Left ventricle myocardium inferior (tissue), 1 donor: Measurements from ENCODE around the gene EPHA4. TPM values are rescaled to one million over a fixed set of nuclear protein-coding genes. Genes with fewer than 3 reads are reported as not detected.

Experiments
- DNase-seq: peaks from one replicate; pipeline ENCODE4 v3.0.0-alpha.2; 2020
- H3K27ac ChIP-seq: fragments of 200-600 bp; replicated peaks from 2 replicates; pipeline ENCODE4 v1.8.0; 2021
- H3K27me3 ChIP-seq: fragments of 200-600 bp; 2 replicates; pipeline ENCODE4 v1.8.0; 2021; ENCODE audit warnings: low read depth
- H3K36me3 ChIP-seq: fragments of 200-600 bp; 2 replicates; pipeline ENCODE4 v1.8.0; 2021
- H3K4me1 ChIP-seq: fragments of 200-600 bp; 2 replicates; pipeline ENCODE4 v1.8.0; 2021
- H3K4me3 ChIP-seq: fragments of 200-600 bp; 2 replicates; pipeline ENCODE4 v1.8.0; 2021; ENCODE audit warnings: mild to moderate bottlenecking, moderate library complexity
- H3K9me3 ChIP-seq: fragments of 200-600 bp; replicated peaks from 2 replicates; pipeline ENCODE4 v1.8.0; 2021
- CTCF ChIP-seq: fragments of 200-600 bp; IDR thresholded peaks from 2 replicates; pipeline ENCODE4 v1.8.0; 2021; ENCODE audit warnings: antibody characterized with exemption, mild to moderate bottlenecking, borderline replicate concordance
- intact Hi-C: fragments of 100-400 bp; cut with micrococcal nuclease; formaldehyde crosslinking; loops from one replicate; pipeline ENCODE4 v1.11.0; 2022
- total RNA-seq: library from RNA; stranded (reverse); fragmentation: NEBNext Ultra II Directional; extraction: Animal tissue kit (Norgen Biotek cat#: 25700); gene quantifications from one replicate; pipeline ENCODE4 v1.2.1, GENCODE V29; 2021
- donor health status: DM: no; HTN: yes; CAD: no; lungs with severe emphysema.

The EPHA4 gene
- total RNA-seq, 1 donor from 2014 or later: 40.6 TPM

- H3K4me3 ChIP-seq: no peak overlapping the region
- peaks cover 56% of the 10 kb centered on the region for H3K27me3 ChIP-seq
- no peak for DNase-seq
- intact Hi-C loops: no loop called here
- H3K27ac ChIP-seq: no peak overlapping the region
- no peaks in the 10 kb centered on the region for H3K9me3 ChIP-seq
- no peaks in the 10 kb centered on the region for H3K4me1 ChIP-seq
- no peaks in the 10 kb centered on the region for H3K36me3 ChIP-seq
- no peak for TF ChIP-seq CTCF
Observed at GRCh38 chr2:221588306-221588985, 16.3 kb upstream of the EPHA4 start.

- Histone ChIP-seq H3K36me3 (no peaks in the 10 kb centered on the region), H3K27me3 (peaks cover 70% of the 10 kb centered on the region), H3K27ac (no peak overlapping the region), H3K4me3 (no peak overlapping the region), H3K4me1 (no peaks in the 10 kb centered on the region), H3K9me3 (no peaks in the 10 kb centered on the region)
- intact Hi-C loops: no loop called here
- DNase-seq: no peak
- no peak for TF ChIP-seq CTCF
Observed at GRCh38 chr2:221581986-221582385, 9.9 kb upstream of the EPHA4 start.

- H3K9me3 ChIP-seq: no peaks in the 10 kb centered on the region
- H3K36me3 ChIP-seq: no peaks in the 10 kb centered on the region
- peaks cover 53% of the 10 kb centered on the region for H3K27me3 ChIP-seq
- H3K4me3 ChIP-seq: peak overlapping the region; percentile 89
- intact Hi-C loops: loop anchor here (10.0 kb wide), 1 partner anchor 469 kb away; no protein-coding TSS in a partner anchor
- H3K4me1 ChIP-seq: peaks cover 46% of the 10 kb centered on the region
- DNase-seq: no peak
- no peak overlapping the region for H3K27ac ChIP-seq
- no peak for TF ChIP-seq CTCF
Observed at GRCh38 chr2:221574231-221574570, 2.1 kb upstream of the EPHA4 start.

DNA sequence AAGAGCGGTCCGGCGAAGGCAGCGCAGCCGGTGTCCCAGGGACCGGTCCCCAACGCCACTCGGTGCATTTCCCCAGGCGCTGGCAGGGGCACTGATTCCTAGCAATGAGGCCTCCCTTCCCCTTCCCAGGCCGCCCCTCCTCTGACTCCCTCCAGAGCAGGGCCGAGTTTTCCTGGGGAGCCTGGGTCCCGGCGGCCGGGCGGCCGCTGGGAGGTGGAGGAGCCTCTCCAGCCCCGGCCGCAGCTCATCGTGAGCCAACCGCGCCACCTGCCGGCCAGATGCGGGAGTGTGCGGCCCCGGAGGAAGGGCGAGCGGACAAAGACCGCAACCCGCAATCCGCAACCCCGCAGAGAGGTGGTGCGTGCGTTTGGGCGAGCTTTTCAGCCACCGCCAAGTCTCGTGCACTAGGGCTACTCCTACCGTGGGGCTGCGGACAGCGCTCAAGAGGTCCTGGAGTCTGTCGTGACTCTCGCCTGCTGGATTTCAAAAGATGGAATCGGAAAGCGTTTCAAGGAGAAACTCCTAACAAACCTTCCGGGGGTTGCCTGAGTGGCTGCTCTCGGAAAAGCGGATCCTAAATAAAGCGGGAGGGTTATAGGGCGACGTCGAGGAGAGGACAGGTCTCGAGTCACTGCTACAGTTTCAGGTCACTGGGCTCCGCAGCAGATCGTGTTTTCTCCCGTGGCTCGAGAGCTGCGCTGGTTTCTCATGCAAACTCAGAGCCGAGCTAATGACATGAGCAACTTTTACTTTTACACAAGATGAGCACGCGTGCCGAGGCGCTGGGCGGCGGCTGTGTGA, 1.5 kb upstream of the EPHA4 start:
- Histone ChIP-seq H3K36me3 (no peaks in the 10 kb centered on the region), H3K9me3 (no peaks in the 10 kb centered on the region), H3K27me3 (peaks cover 52% of the 10 kb centered on the region), H3K4me3 (peak overlapping the region; percentile 89), H3K27ac (peak overlapping the region; percentile 93), H3K4me1 (peaks cover 50% of the 10 kb centered on the region)
- peak; percentile 98 for TF ChIP-seq CTCF
- intact Hi-C loops: loop anchor here (10.0 kb wide), 1 partner anchor 469 kb away; no protein-coding TSS in a partner anchor
- DNase-seq: peak; percentile 86

DNA sequence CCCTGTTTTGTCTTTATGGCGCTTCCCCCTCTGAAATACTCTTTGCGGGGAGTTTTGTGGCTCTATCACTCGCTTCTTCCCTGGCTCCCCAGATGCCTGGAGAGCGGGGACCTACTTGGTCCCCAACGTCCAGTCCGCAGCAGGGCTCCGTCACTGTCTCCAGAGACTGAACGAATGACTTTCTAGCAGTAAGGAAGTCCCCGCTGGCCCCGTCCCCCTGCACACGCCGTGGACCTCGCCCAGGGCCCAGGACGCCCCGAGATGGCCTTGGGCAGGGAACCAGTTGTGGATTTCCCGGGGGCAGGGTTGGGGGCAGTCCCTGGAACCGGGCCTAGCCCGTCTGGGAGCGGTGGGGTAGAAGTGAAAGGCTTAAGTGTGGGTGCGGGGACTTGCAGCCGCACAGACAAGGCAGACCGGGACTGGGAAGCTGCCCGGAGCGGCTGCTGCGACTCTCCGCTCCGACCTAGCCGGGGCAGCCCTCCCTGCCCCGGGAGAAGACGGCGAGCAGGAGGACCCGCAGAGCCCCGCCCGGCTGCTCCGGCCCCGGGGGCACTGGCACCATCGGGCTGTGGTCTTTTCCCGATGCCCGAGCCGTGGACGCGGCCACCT, 821 bp upstream of the EPHA4 start:
- DNase-seq: peak; percentile 37
- intact Hi-C loops: loop anchor here (10.0 kb wide), 1 partner anchor 468 kb away; no protein-coding TSS in a partner anchor
- H3K27me3 ChIP-seq: peaks cover 49% of the 10 kb centered on the region
- H3K27ac ChIP-seq: peak overlapping the region; percentile 93
- H3K4me1 ChIP-seq: peaks cover 57% of the 10 kb centered on the region
- H3K36me3 ChIP-seq: no peaks in the 10 kb centered on the region
- H3K4me3 ChIP-seq: peak overlapping the region; percentile 89
- TF ChIP-seq CTCF: no peak
- H3K9me3 ChIP-seq: no peaks in the 10 kb centered on the region
